GM12892 (cell line): ENCODE results near the gene USP10.

Experiments used
- POLR2AphosphoS5 ChIP-seq: IDR thresholded peaks from 2 replicates; pipeline ENCODE4 v1.6.1; 2011; ENCODE audit warnings: low read depth, low read length, control low read depth
- TAF1 ChIP-seq: IDR thresholded peaks from 2 replicates; pipeline ENCODE4 v1.6.1; 2011; ENCODE audit warnings: low read depth, mild to moderate bottlenecking, control low read depth, low read length, borderline replicate concordance

GRCh38 chr16:84763164-84763563 lies 63.4 kb downstream of the USP10 start:
- TF ChIP-seq TAF1 (no peak), POLR2AphosphoS5 (no peak)
